GM19351 (cell line): Measurements from ENCODE around the gene IL11RA.

ENCODE experiments used
- ATAC-seq: cut with Tn5 transposase; IDR thresholded peaks from one replicate; pipeline ENCODE4 v1.9.1; 2021; ENCODE audit warnings: mild to moderate bottlenecking, moderate library complexity; ENCODE audit not compliant: unreplicated experiment

Gene IL11RA

GRCh38 chr9:34684816-34685215 is 32.8 kb downstream of the IL11RA start:
- ATAC-seq = no peak

GRCh38 chr9:34685591-34685990 is 33.6 kb downstream of the IL11RA start:
- ATAC-seq = no peak

GRCh38 chr9:34686231-34686630 is 34.2 kb downstream of the IL11RA start:
- no peak for ATAC-seq

GRCh38 chr9:34686732-34687131 is 34.7 kb downstream of the IL11RA start:
- ATAC-seq = no peak

- ATAC-seq = no peak
Measured at GRCh38 chr9:34687276-34688030, 35.5 kb downstream of the IL11RA start.

- ATAC-seq = no peak
Measured at GRCh38 chr9:34688329-34689115, 36.5 kb downstream of the IL11RA start.

- no peak for ATAC-seq
Measured at GRCh38 chr9:34689116-34689470, 37.1 kb downstream of the IL11RA start.

- ATAC-seq = no peak
Measured at GRCh38 chr9:34689512-34689911, 37.5 kb downstream of the IL11RA start.

- no peak for ATAC-seq
Measured at GRCh38 chr9:34690983-34691935, 39.3 kb downstream of the IL11RA start, which contains the start of gene CCL19. Gene CCL19, minus strand, starts transcription at chr9:34691276. Its CDS starts 137 bp downstream, at chr9:34691139.

- ATAC-seq = no peak
Measured at GRCh38 chr9:34691936-34692315, 39.9 kb downstream of the IL11RA start.

- no peak for ATAC-seq
Measured at GRCh38 chr9:34693560-34693959, 41.6 kb downstream of the IL11RA start.

- ATAC-seq = no peak
Measured at GRCh38 chr9:34694811-34695210, 42.8 kb downstream of the IL11RA start.

GRCh38 chr9:34701023-34701768 is 49.2 kb downstream of the IL11RA start:
- ATAC-seq = no peak

GRCh38 chr9:34701769-34702736 is 50.1 kb downstream of the IL11RA start:
- ATAC-seq = peak; percentile 84

GRCh38 chr9:34707130-34707529 is 55.1 kb downstream of the IL11RA start:
- ATAC-seq = no peak

- no peak for ATAC-seq
Measured at GRCh38 chr9:34709196-34709978, 57.4 kb downstream of the IL11RA start.

- no peak for ATAC-seq
Measured at GRCh38 chr9:34710023-34710422, 58.0 kb downstream of the IL11RA start, which contains the start of gene CCL21. Gene CCL21, minus strand, starts transcription at chr9:34710136. Its CDS starts 70 bp downstream, at chr9:34710066.
